Osteocyte (in vitro differentiated cells): ENCODE data around the gene C1QTNF2. TPM values are rescaled to one million over a fixed set of nuclear protein-coding genes. Genes with fewer than 3 reads are reported as not detected.

Experiments
- DNase-seq: peaks from one replicate; pipeline ENCODE4 v3.0.0; 2021; ENCODE audit warnings: mixed read lengths; ENCODE audit not compliant: unreplicated experiment; ENCODE audit errors: extremely low spot score
- H3K27ac Mint-ChIP-seq: one replicate; pipeline ENCODE4 v1.8.0; 2021; ENCODE audit warnings: mild to moderate bottlenecking, mixed read lengths; ENCODE audit not compliant: unreplicated experiment
- H3K27me3 Mint-ChIP-seq: one replicate; pipeline ENCODE4 v1.8.0; 2021; ENCODE audit warnings: mixed read lengths; ENCODE audit not compliant: unreplicated experiment
- H3K36me3 Mint-ChIP-seq: one replicate; pipeline ENCODE4 v1.8.0; 2021; ENCODE audit warnings: mixed read lengths; ENCODE audit not compliant: unreplicated experiment
- H3K4me1 Mint-ChIP-seq: one replicate; pipeline ENCODE4 v1.8.0; 2021; ENCODE audit warnings: mixed read lengths; ENCODE audit not compliant: unreplicated experiment
- H3K4me3 Mint-ChIP-seq: one replicate; pipeline ENCODE4 v1.8.0; 2021; ENCODE audit warnings: mild to moderate bottlenecking, moderate library complexity, mixed read lengths; ENCODE audit not compliant: unreplicated experiment
- H3K9me3 Mint-ChIP-seq: one replicate; pipeline ENCODE4 v1.8.0; 2021; ENCODE audit warnings: mixed read lengths; ENCODE audit not compliant: unreplicated experiment
- long read RNA-seq: library from polyadenylated mRNA; unstranded; transcript quantifications from one replicate; pipeline ENCODE4 v2.0.0, GENCODE V29; 2021
- total RNA-seq: library from RNA; stranded (reverse); gene quantifications from 2 replicates; pipeline ENCODE4 v1.2.1, GENCODE V29; 2021
- TF ChIP-seq, protein P1 (sequence below): fragments of 200-600 bp; sonication (generic); IDR thresholded peaks from 2 replicates; pipeline ENCODE4 v1.5.0; 2021; ENCODE audit warnings: antibody characterized with exemption, mild to moderate bottlenecking, moderate library complexity

C1QTNF2 gene, protein sequence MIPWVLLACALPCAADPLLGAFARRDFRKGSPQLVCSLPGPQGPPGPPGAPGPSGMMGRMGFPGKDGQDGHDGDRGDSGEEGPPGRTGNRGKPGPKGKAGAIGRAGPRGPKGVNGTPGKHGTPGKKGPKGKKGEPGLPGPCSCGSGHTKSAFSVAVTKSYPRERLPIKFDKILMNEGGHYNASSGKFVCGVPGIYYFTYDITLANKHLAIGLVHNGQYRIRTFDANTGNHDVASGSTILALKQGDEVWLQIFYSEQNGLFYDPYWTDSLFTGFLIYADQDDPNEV
- 0.16 and 0.19 TPM in 2 replicates for total RNA-seq
- long read RNA-seq: 0 reads

GRCh38 chr5:160369990-160370712, at the start of gene C1QTNF2:
C1QTNF2 (minus strand) TSS chr5:160370626; CDS start chr5:160355011, 15,615 bp downstream.
- no peak within 1 kb of the TSS for H3K27ac Mint-ChIP-seq
- H3K36me3 Mint-ChIP-seq: no peaks in the 10 kb centered on the region
- DNase-seq: no peak
- H3K4me3 Mint-ChIP-seq: peak within 1 kb of the TSS; percentile 68
- peaks cover 3% of the 10 kb centered on the region for H3K4me1 Mint-ChIP-seq
- TF ChIP-seq, protein P1, sequence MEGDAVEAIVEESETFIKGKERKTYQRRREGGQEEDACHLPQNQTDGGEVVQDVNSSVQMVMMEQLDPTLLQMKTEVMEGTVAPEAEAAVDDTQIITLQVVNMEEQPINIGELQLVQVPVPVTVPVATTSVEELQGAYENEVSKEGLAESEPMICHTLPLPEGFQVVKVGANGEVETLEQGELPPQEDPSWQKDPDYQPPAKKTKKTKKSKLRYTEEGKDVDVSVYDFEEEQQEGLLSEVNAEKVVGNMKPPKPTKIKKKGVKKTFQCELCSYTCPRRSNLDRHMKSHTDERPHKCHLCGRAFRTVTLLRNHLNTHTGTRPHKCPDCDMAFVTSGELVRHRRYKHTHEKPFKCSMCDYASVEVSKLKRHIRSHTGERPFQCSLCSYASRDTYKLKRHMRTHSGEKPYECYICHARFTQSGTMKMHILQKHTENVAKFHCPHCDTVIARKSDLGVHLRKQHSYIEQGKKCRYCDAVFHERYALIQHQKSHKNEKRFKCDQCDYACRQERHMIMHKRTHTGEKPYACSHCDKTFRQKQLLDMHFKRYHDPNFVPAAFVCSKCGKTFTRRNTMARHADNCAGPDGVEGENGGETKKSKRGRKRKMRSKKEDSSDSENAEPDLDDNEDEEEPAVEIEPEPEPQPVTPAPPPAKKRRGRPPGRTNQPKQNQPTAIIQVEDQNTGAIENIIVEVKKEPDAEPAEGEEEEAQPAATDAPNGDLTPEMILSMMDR: no peak
- peaks cover 56% of the 10 kb centered on the region for H3K27me3 Mint-ChIP-seq
- H3K9me3 Mint-ChIP-seq: peaks cover 11% of the 10 kb centered on the region

DNA sequence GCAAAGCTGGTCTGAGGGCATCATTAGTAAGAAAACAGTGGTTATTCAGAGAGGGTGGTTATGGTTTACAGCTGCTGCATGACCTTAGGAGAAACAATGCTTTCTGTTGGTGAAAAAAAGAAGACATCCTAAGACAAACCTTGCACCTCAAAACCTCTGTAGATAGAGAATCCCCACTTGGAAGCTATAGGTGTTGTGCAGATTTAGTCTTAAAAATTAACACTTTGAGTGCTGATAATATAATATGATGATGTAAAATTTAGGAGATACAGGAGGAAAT, 49.8 kb upstream of the C1QTNF2 start:
- peaks cover 62% of the 10 kb centered on the region for H3K4me1 Mint-ChIP-seq

GRCh38 chr5:160419458-160420330, 49.3 kb upstream of the C1QTNF2 start:
- H3K27ac Mint-ChIP-seq: peak overlapping the region; percentile 97
- no peak for DNase-seq
- no peaks in the 10 kb centered on the region for H3K9me3 Mint-ChIP-seq
- no peaks in the 10 kb centered on the region for H3K27me3 Mint-ChIP-seq
- peak overlapping the region; percentile 95 for H3K4me3 Mint-ChIP-seq
- peaks cover 56% of the 10 kb centered on the region for H3K4me1 Mint-ChIP-seq
- H3K36me3 Mint-ChIP-seq: peaks cover 4% of the 10 kb centered on the region
- TF ChIP-seq, protein P1: no peak

More for the DNA sequence above, 49.8 kb upstream of the C1QTNF2 start:
- Mint-ChIP-seq H3K9me3 (no peaks in the 10 kb centered on the region), H3K27me3 (no peaks in the 10 kb centered on the region), H3K4me3 (peak overlapping the region; percentile 95), H3K27ac (peak overlapping the region; percentile 97), H3K36me3 (no peaks in the 10 kb centered on the region)
- TF ChIP-seq, protein P1: no peak
- DNase-seq: no peak

GRCh38 chr5:160418561-160419457, 48.4 kb upstream of the C1QTNF2 start, which contains the start of gene SLU7:
SLU7 (minus strand) TSS chr5:160419081; CDS start chr5:160415294, 3,787 bp downstream.
- Mint-ChIP-seq H3K36me3 (peaks cover 7% of the 10 kb centered on the region), H3K9me3 (no peaks in the 10 kb centered on the region), H3K27me3 (no peaks in the 10 kb centered on the region), H3K27ac (peak within 1 kb of the TSS; percentile 97), H3K4me3 (peak within 1 kb of the TSS; percentile 95), H3K4me1 (peaks cover 49% of the 10 kb centered on the region)
- TF ChIP-seq, protein P1: no peak
- peak; percentile 98 for DNase-seq
